GM23338 (cell line): ENCODE data around the gene RNF220. TPM values are rescaled to one million over a fixed set of nuclear protein-coding genes. Genes with fewer than 3 reads are reported as not detected.

ENCODE experiments used
- ATAC-seq: fragments of 200-7000 bp; cut with Tn5 transposase; 3 replicates; pipeline ENCODE4 v1.9.1; 2020
- DNase-seq: peaks from one replicate; pipeline ENCODE4 v3.0.0-alpha.2; 2015; ENCODE audit warnings: low spot score
- H2AFZ ChIP-seq: fragments of 200-600 bp; sonication (generic); 2 replicates; pipeline ENCODE4 v1.8.0; 2016; ENCODE audit warnings: antibody characterized with exemption, mild to moderate bottlenecking, moderate library complexity
- H3F3A ChIP-seq: fragments of 200-600 bp; sonication (generic); replicated peaks from 2 replicates; pipeline ENCODE4 v1.8.0; 2017; ENCODE audit warnings: antibody characterized with exemption, mixed run types, low read depth
- H3K27ac ChIP-seq: fragments of 200-600 bp; sonication (generic); 2 replicates; pipeline ENCODE4 v1.6.1; 2016; ENCODE audit warnings: low read depth
- H3K27me3 ChIP-seq: fragments of 200-600 bp; sonication (generic); 2 replicates; pipeline ENCODE4 v1.8.0; 2016; ENCODE audit warnings: mild to moderate bottlenecking, mixed run types, moderate library complexity; ENCODE audit not compliant: insufficient read depth
- H3K36me3 ChIP-seq: fragments of 200-600 bp; sonication (generic); 2 replicates; pipeline ENCODE4 v1.8.0; 2016; ENCODE audit warnings: mild to moderate bottlenecking; ENCODE audit not compliant: insufficient read depth
- H3K4me1 ChIP-seq: fragments of 200-600 bp; sonication (generic); 2 replicates; pipeline ENCODE4 v1.8.0; 2016; ENCODE audit warnings: mild to moderate bottlenecking, moderate library complexity; ENCODE audit not compliant: insufficient read depth
- H3K4me2 ChIP-seq: fragments of 200-600 bp; sonication (generic); 2 replicates; pipeline ENCODE4 v1.7.1; 2017; ENCODE audit warnings: mixed run types
- H3K4me3 ChIP-seq: fragments of 200-600 bp; sonication (generic); 2 replicates; pipeline ENCODE4 v1.6.1; 2016; ENCODE audit warnings: mixed run types
- H3K79me2 ChIP-seq: fragments of 200-600 bp; sonication (generic); replicated peaks from 2 replicates; pipeline ENCODE4 v1.8.0; 2017; ENCODE audit warnings: mild to moderate bottlenecking; ENCODE audit not compliant: insufficient read depth
- H3K9me2 ChIP-seq: fragments of 200-600 bp; sonication (generic); 2 replicates; pipeline ENCODE4 v1.8.0; 2017; ENCODE audit not compliant: insufficient read depth
- H4K20me1 ChIP-seq: fragments of 200-600 bp; sonication (generic); replicated peaks from 2 replicates; pipeline ENCODE4 v1.8.0; 2017; ENCODE audit warnings: mild to moderate bottlenecking; ENCODE audit not compliant: insufficient read depth
- H3K27ac Mint-ChIP-seq: 2 replicates; pipeline ENCODE4 v1.8.0; 2020; ENCODE audit warnings: inconsistent platforms, mild to moderate bottlenecking, moderate library complexity, mixed read lengths
- H3K27me3 Mint-ChIP-seq: 3 replicates; pipeline ENCODE4 v1.8.0; 2022; ENCODE audit warnings: low read depth, mild to moderate bottlenecking, moderate library complexity, mixed read lengths, inconsistent platforms; ENCODE audit not compliant: insufficient read depth, poor library complexity
- H3K36me3 Mint-ChIP-seq: 3 replicates; pipeline ENCODE4 v1.8.0; 2021; ENCODE audit warnings: low read depth, mild to moderate bottlenecking, inconsistent platforms, moderate library complexity, mixed read lengths
- H3K4me1 Mint-ChIP-seq: 3 replicates; pipeline ENCODE4 v1.8.0; 2020; ENCODE audit warnings: mild to moderate bottlenecking, inconsistent platforms, mixed read lengths
- H3K4me3 Mint-ChIP-seq: 3 replicates; pipeline ENCODE4 v1.8.0; 2021; ENCODE audit warnings: moderate library complexity, mild to moderate bottlenecking, inconsistent platforms, mixed read lengths
- H3K9me3 Mint-ChIP-seq: 3 replicates; pipeline ENCODE4 v1.8.0; 2020; ENCODE audit warnings: moderate library complexity, mild to moderate bottlenecking, inconsistent platforms, mixed read lengths
- CREB1 ChIP-seq: fragments of 250-450 bp; sonication (Bioruptor Pico); IDR thresholded peaks from 2 replicates; pipeline ENCODE4 v1.5.0; 2020; ENCODE audit warnings: low read depth, mild to moderate bottlenecking, moderate library complexity
- EZH2 ChIP-seq: fragments of 200-600 bp; sonication (generic); IDR thresholded peaks from one replicate; pipeline ENCODE4 v1.8.0; 2017; ENCODE audit warnings: antibody characterized with exemption, mild to moderate bottlenecking, low read depth; ENCODE audit not compliant: unreplicated experiment
- EZH2phosphoT487 ChIP-seq: fragments of 200-600 bp; sonication (generic); IDR thresholded peaks from one replicate; pipeline ENCODE4 v1.8.1; 2018; ENCODE audit warnings: antibody characterized with exemption; ENCODE audit not compliant: unreplicated experiment
- JUNB ChIP-seq: IDR thresholded peaks from one replicate; pipeline ENCODE4 v1.6.1; 2016; ENCODE audit warnings: antibody characterized with exemption; ENCODE audit not compliant: unreplicated experiment
- NANOG ChIP-seq: IDR thresholded peaks from 2 replicates; pipeline ENCODE4 v1.6.1; 2016; ENCODE audit warnings: antibody characterized with exemption, borderline replicate concordance
- REST ChIP-seq: IDR thresholded peaks from one replicate; pipeline ENCODE4 v1.6.1; 2018; ENCODE audit warnings: antibody characterized with exemption; ENCODE audit not compliant: unreplicated experiment
- ZNF114 ChIP-seq: fragments of 250-450 bp; sonication (Bioruptor Pico); IDR thresholded peaks from 2 replicates; pipeline ENCODE4 v1.5.0; 2020; ENCODE audit warnings: mild to moderate bottlenecking, moderate library complexity
- ZNF462 ChIP-seq: fragments of 250-450 bp; sonication (Bioruptor Pico); IDR thresholded peaks from 2 replicates; pipeline ENCODE4 v1.5.0; 2020; ENCODE audit warnings: mild to moderate bottlenecking, moderate library complexity
- polyA plus RNA-seq: library from polyadenylated mRNA; unstranded; fragments of >200 nt; fragmentation: Nextera tagmentation; extraction: Ambion mirVana; gene quantifications from 2 replicates; pipeline ENCODE4 v1.2.1, GENCODE V29; 2016
- total RNA-seq: library from RNA; depleted of rRNA; stranded (reverse); fragments of >200 nt; shearing (Covaris generic); gene quantifications from 2 replicates; pipeline ENCODE4 v1.2.3, GENCODE V29; 2014
- TF ChIP-seq, protein P1 (sequence below), 2 experiments: fragments of 200-600 bp in 1 of 2; sonication (generic) in 1 of 2; conservative IDR thresholded peaks; 2 replicates each; pipeline versions ENCODE4 v1.5.1 to v1.6.1; 2016 to 2017; ENCODE audit warnings: antibody characterized with exemption in 2 of 2, low read depth in 2 of 2, mild to moderate bottlenecking in 2 of 2, moderate library complexity in 1 of 2
- TF ChIP-seq, protein P2 (sequence below): IDR thresholded peaks from 2 replicates; pipeline ENCODE4 v1.6.1; 2016; ENCODE audit warnings: antibody characterized with exemption

The RNF220 gene
- total and polyA plus RNA-seq, 2 experiments from 2014 or later, result 72.8 to 168 TPM

DNA sequence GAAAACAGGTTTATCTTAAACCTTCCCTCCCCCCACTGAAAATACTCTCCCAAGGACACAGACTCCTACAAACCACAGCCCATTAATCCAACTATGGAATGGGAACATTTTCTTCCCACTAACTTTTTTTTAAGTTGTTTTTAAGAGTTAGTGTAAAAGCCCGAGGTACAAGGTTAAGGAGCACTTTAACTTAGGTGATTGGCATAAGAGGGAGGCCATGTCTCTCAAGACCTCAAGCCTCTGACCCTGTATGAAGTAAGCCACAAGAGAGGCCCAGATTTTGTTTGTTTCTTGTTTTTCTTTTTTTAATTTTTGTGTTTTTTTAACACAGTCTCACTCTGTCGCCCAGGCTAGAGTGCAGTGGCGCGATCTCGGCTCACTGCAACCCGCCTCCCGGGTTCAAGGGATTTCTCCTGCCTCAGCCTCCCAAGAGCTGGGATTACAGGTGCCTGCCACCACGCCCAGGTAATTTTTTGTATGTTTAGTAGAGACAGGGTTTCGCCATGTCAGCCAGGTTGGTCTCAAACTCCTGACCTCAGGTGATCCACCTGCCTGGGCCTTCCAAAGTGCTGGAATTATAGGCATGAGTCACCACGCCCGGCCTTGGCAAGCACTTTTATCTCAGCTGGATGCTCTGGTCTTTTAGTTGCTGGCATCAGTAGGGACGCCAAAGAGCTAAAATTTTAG lies 283.8 kb downstream of the RNF220 start:
- H3K9me3 Mint-ChIP-seq, result no peaks in the 10 kb centered on the region
- Histone ChIP-seq H3K27me3 (no peaks in the 10 kb centered on the region), H3K27ac (no peak overlapping the region), H3K4me3 (no peak overlapping the region), H3K79me2 (no peaks in the 10 kb centered on the region), H3K9me2 (no peaks in the 10 kb centered on the region), H4K20me1 (no peaks in the 10 kb centered on the region), H2AFZ (no peak overlapping the region), H3K4me2 (peak overlapping the region; percentile 6; the same call in 1 of the 2 replicates), H3F3A (no peaks in the 10 kb centered on the region), H3K4me1 (peaks cover 19% of the 10 kb centered on the region), H3K36me3 (no peaks in the 10 kb centered on the region)
- no peaks in the 10 kb centered on the region for H3K36me3 Mint-ChIP-seq
- peaks cover 4% of the 10 kb centered on the region for H3K27me3 Mint-ChIP-seq
- no peak overlapping the region for H3K4me3 Mint-ChIP-seq
- peak; percentile 41; the same call in 2 of the 3 replicates for ATAC-seq
- TF ChIP-seq REST, result no peak
- no peak for TF ChIP-seq ZNF462 (CRISPR knock-in tag)
- TF ChIP-seq, protein P1, sequence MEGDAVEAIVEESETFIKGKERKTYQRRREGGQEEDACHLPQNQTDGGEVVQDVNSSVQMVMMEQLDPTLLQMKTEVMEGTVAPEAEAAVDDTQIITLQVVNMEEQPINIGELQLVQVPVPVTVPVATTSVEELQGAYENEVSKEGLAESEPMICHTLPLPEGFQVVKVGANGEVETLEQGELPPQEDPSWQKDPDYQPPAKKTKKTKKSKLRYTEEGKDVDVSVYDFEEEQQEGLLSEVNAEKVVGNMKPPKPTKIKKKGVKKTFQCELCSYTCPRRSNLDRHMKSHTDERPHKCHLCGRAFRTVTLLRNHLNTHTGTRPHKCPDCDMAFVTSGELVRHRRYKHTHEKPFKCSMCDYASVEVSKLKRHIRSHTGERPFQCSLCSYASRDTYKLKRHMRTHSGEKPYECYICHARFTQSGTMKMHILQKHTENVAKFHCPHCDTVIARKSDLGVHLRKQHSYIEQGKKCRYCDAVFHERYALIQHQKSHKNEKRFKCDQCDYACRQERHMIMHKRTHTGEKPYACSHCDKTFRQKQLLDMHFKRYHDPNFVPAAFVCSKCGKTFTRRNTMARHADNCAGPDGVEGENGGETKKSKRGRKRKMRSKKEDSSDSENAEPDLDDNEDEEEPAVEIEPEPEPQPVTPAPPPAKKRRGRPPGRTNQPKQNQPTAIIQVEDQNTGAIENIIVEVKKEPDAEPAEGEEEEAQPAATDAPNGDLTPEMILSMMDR (conservative IDR thresholded peaks at IDR 0.05; ENCODE audit: low read depth in 2 of 2), result no peak
- TF ChIP-seq JUNB, result no peak
- no peak for TF ChIP-seq NANOG
- TF ChIP-seq, protein P2, sequence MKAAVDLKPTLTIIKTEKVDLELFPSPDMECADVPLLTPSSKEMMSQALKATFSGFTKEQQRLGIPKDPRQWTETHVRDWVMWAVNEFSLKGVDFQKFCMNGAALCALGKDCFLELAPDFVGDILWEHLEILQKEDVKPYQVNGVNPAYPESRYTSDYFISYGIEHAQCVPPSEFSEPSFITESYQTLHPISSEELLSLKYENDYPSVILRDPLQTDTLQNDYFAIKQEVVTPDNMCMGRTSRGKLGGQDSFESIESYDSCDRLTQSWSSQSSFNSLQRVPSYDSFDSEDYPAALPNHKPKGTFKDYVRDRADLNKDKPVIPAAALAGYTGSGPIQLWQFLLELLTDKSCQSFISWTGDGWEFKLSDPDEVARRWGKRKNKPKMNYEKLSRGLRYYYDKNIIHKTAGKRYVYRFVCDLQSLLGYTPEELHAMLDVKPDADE, result no peak
- TF ChIP-seq CREB1, result no peak
- no peak for TF ChIP-seq EZH2phosphoT487
- TF ChIP-seq EZH2, result no peak
- TF ChIP-seq ZNF114, result no peak
- H3K4me1 Mint-ChIP-seq, result peaks cover 25% of the 10 kb centered on the region
- DNase-seq, result no peak
- no peak overlapping the region for H3K27ac Mint-ChIP-seq
